HepG2 (cell line): ENCODE data around the gene PLEKHG2. TPM values are rescaled to one million over a fixed set of nuclear protein-coding genes. Genes with fewer than 3 reads are reported as not detected.
A peak's percentile ranks its signal among the peaks of the same experiment; 100 is the strongest.

Experiments
- AKAP8 ChIP-seq: sonication (generic); formaldehyde crosslinking; IDR thresholded peaks from 2 replicates; pipeline ENCODE4 v1.5.1; 2020; ENCODE audit warnings: mild to moderate bottlenecking, missing genetic modification reagents
- ATF7 ChIP-seq, 2 experiments: fragments of 450-650 bp in 1 of 2; sonication (generic) in 1 of 2; formaldehyde crosslinking in 1 of 2; IDR thresholded peaks; 2 replicates each; pipeline versions ENCODE4 v1.4.0 to v1.6.1; 2016 to 2020; ENCODE audit warnings: antibody characterized with exemption in 1 of 2, mild to moderate bottlenecking in 1 of 2, missing genetic modification reagents in 1 of 2
- CBX2 ChIP-seq, 2 experiments: fragments of 200-600 bp in 1 of 2; sonication (generic); formaldehyde crosslinking in 1 of 2; IDR thresholded peaks; 2 replicates each; pipeline versions ENCODE4 v1.7.0 to v1.8.1; 2018 to 2022; ENCODE audit warnings: low read depth in 2 of 2, low read length in 1 of 2, mild to moderate bottlenecking in 1 of 2, missing genetic modification reagents in 1 of 2
- CCAR2 ChIP-seq: fragments of 200-400 bp; formaldehyde crosslinking; optimal IDR thresholded peaks from 2 replicates; pipeline ENCODE3; 2018; ENCODE audit warnings: low read depth, mild to moderate bottlenecking, low read length, moderate library complexity
- FOSL2 ChIP-seq: sonication (generic); formaldehyde crosslinking; IDR thresholded peaks from 2 replicates; pipeline ENCODE4 v1.4.0; 2020; ENCODE audit warnings: missing genetic modification reagents
- KAT8 ChIP-seq: IDR thresholded peaks from 2 replicates; pipeline ENCODE4 v1.6.1; 2016; ENCODE audit warnings: missing genetic modification reagents, missing compliant biosample characterization
- KLF13 ChIP-seq: sonication (generic); formaldehyde crosslinking; IDR thresholded peaks from 2 replicates; pipeline ENCODE4 v1.4.0; 2020; ENCODE audit warnings: mild to moderate bottlenecking, missing genetic modification reagents
- MAFF ChIP-seq: IDR thresholded peaks from 2 replicates; pipeline ENCODE4 v1.6.1; 2011; ENCODE audit warnings: low read depth, low read length, improper control_type of control experiment
- NFIC ChIP-seq: IDR thresholded peaks from 2 replicates; pipeline ENCODE4 v1.6.1; 2012; ENCODE audit warnings: mild to moderate bottlenecking, low read length, inconsistent platforms
- NKX3-1 ChIP-seq: sonication (generic); formaldehyde crosslinking; IDR thresholded peaks from 2 replicates; pipeline ENCODE4 v1.5.0; 2020; ENCODE audit warnings: missing genetic modification reagents
- NR0B2 ChIP-seq: sonication (generic); formaldehyde crosslinking; IDR thresholded peaks from 2 replicates; pipeline ENCODE4 v1.4.0; 2020; ENCODE audit warnings: mild to moderate bottlenecking, missing genetic modification reagents
- RAD51 ChIP-seq: fragments of 450-650 bp; IDR thresholded peaks from 2 replicates; pipeline ENCODE4 v1.6.1; 2016; ENCODE audit warnings: borderline replicate concordance
- RARA ChIP-seq: IDR thresholded peaks from 2 replicates; pipeline ENCODE4 v1.6.1; 2016; ENCODE audit warnings: missing genetic modification reagents, missing compliant biosample characterization
- RCOR2 ChIP-seq: IDR thresholded peaks from 2 replicates; pipeline ENCODE4 v1.6.1; 2016; ENCODE audit warnings: missing biosample characterization, missing genetic modification reagents
- SAP130 ChIP-seq: IDR thresholded peaks from 2 replicates; pipeline ENCODE4 v1.6.1; 2016; ENCODE audit warnings: low read depth
- TCF12 ChIP-seq, 2 experiments: fragments of 450-650 bp in 1 of 2; sonication (generic) in 1 of 2; formaldehyde crosslinking in 1 of 2; IDR thresholded peaks; 2 replicates each; pipeline versions ENCODE4 v1.6.1 to v1.8.0; 2017 to 2022; ENCODE audit warnings: antibody characterized with exemption in 1 of 2, mild to moderate bottlenecking in 1 of 2, missing genetic modification reagents in 1 of 2, moderate library complexity in 1 of 2
- TIGD3 ChIP-seq: sonication (generic); formaldehyde crosslinking; IDR thresholded peaks from 2 replicates; pipeline ENCODE4 v1.5.1; 2020; ENCODE audit warnings: mild to moderate bottlenecking, missing genetic modification reagents, borderline replicate concordance
- TRAFD1 ChIP-seq: sonication (generic); formaldehyde crosslinking; IDR thresholded peaks from 2 replicates; pipeline ENCODE4 v1.5.1; 2020; ENCODE audit warnings: missing genetic modification reagents, mild to moderate bottlenecking, borderline replicate concordance
- ZBTB21 ChIP-seq: sonication (generic); formaldehyde crosslinking; IDR thresholded peaks from 2 replicates; pipeline ENCODE4 v1.4.0; 2020; ENCODE audit warnings: missing genetic modification reagents
- ZNF317 ChIP-seq: sonication (generic); formaldehyde crosslinking; IDR thresholded peaks from 2 replicates; pipeline ENCODE4 v1.5.0; 2020; ENCODE audit warnings: mild to moderate bottlenecking, missing genetic modification reagents
- ZNF367 ChIP-seq: sonication (generic); formaldehyde crosslinking; IDR thresholded peaks from 2 replicates; pipeline ENCODE4 v1.4.0; 2020; ENCODE audit warnings: missing genetic modification reagents, borderline replicate concordance
- ZNF841 ChIP-seq: sonication (generic); formaldehyde crosslinking; IDR thresholded peaks from 2 replicates; pipeline ENCODE4 v1.8.1; 2023; ENCODE audit warnings: missing genetic modification reagents, borderline replicate concordance
- polyA plus RNA-seq, 8 experiments: library from polyadenylated mRNA; depleted of rRNA in 3 of 8; stranded (reverse) in 7 of 8; unstranded in 1 of 8; fragments of >200 nt; fragmentation: Illumina TruSeq in 4 of 8; extraction: Trizol in 4 of 8; gene quantifications; 2 replicates each; pipeline versions ENCODE4 v1.2.1 to v1.2.3, GENCODE V29; 2011 to 2016; ENCODE audit warnings: low read depth in 4 of 8, missing spikeins in 1 of 8, mixed read lengths in 1 of 8; ENCODE audit not compliant: insufficient read depth in 1 of 8
- total RNA-seq, 5 experiments: library from RNA; depleted of rRNA; stranded (reverse); fragments of >200 nt; fragmentation: Illumina TruSeq; extraction: Trizol; gene quantifications; 2 replicates each; pipeline ENCODE4 v1.2.3, GENCODE V29; 2016; ENCODE audit warnings: low read depth in 1 of 5

PLEKHG2 gene
- total and polyA plus RNA-seq, 2 of the 13 experiments (the other 11 are each of a cell fraction or from before 2014, with no cell fraction given), result 3.6 to 6.8 TPM

DNA sequence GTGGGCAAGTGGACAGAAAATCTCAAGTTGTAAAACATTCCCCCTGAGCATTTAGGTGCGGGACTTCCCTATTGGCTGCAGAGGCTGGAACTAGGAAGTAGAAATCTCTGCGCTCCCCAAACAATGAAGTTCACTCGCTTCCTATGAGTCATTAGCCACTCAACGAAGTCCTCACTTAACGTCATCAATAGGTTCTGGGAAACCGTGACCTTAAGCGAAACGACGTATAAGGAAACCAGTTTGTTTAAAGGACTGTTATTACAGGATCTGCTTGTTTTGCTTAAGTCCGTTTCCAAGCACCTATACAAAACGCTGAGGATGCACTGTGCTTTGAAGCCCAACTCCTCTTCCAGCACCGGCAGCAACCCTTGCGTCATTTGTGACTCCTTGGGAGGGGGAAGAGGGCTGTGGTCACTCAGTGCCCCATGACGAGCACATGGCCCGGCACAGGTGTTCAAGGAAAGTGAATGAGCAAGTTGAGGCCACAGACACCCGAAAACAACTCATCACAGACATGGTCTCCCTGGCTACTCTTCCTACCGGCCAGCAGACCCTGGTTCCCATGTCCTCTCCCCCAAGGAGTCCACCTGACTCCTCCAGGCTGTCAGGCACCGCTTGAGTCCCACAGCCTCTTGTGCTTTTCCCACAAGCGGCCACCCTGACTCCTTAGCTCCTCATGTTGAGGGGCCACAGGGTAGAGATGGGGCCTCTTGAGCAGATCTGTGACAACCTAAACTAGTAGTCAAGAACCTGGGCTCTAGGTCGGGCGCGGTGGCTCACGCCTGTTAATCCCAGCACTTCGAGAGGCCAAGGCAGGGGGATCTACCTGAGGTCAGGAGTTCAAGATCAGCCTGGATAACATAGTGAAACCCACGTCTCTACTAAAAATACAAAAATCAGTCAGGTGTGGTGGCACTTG, 18.5 kb downstream of the PLEKHG2 start (continued):
- TF ChIP-seq TIGD3 (CRISPR knock-in tag) (no peak), KLF13 (CRISPR knock-in tag) (no peak), RAD51 (no peak), CCAR2 (no peak), RARA (CRISPR knock-in tag) (0 out of 2 replicates have a peak, but pooled peaks have one; percentile 5), ATF7 (IDR thresholded peaks at IDR 0.05) (0 out of 2 replicates have a peak, but pooled peaks have one; percentile 2), ATF7 (CRISPR knock-in tag; IDR thresholded peaks at IDR 0.05) (no peak), ZBTB21 (CRISPR knock-in tag) (peak; percentile 96), ZNF841 (no peak), RCOR2 (no peak), NFIC (no peak), ZNF367 (CRISPR knock-in tag) (no peak), KAT8 (CRISPR knock-in tag) (no peak), TRAFD1 (CRISPR knock-in tag) (no peak), SAP130 (peak; percentile 35; the same call in 1 of the 2 replicates), NR0B2 (CRISPR knock-in tag) (no peak), MAFF (0 out of 2 replicates have a peak, but pooled peaks have one; percentile 26), CBX2 (IDR thresholded peaks at IDR 0.05; ENCODE audit: low read depth, low read length) (no peak), CBX2 (CRISPR knock-in tag; IDR thresholded peaks at IDR 0.05; ENCODE audit: low read depth) (no peak), ZNF317 (CRISPR knock-in tag) (no peak), AKAP8 (peak; percentile 35; the same call in 1 of the 2 replicates), FOSL2 (CRISPR knock-in tag) (peak; percentile 88), TCF12 (IDR thresholded peaks at IDR 0.05) (no peak), TCF12 (CRISPR knock-in tag; IDR thresholded peaks at IDR 0.05) (no peak), NKX3-1 (CRISPR knock-in tag) (no peak)
